ENCODE results near the gene PAOX.

Gene PAOX

DNA sequence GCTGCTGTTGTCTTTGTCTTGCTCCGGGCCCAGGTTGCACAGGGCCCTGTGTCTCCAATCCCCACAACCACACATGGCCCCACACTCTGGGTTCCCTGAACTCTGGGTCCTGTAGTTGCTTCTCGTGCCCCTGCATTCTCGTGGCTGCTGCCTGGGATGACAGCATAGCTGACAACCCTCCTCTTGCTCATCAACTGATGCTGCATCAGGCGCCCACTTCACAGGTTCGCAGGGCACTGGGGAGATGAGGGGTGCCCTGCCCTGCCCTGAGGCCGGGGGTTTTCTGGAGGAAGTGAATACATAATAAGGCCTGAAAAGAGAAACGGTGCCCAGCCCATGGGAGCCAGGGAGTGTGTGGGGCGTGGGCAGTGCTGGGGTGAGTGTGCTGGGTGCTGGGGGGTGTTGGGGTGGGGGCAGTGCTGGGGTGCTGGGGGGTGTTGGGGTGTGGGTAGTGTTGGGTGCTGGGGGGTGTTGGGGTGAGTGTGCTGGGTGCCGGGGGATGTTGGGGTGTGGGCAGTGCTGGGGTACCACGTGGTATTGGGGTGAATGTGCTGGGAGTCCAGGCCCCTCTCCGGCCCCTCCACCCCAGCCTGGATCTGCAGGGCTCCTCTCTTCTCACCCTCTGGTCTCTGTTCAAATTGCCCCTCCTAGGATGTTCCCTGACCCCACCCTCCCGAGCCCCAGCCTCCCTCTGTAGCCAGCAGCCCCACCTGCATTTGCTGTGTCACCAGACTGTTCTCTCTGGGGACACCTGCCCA lies 12.9 kb downstream of the PAOX start:
- peaks cover 65% of the 10 kb centered on the region for H3K4me1 ChIP-seq (ENCODE audit: insufficient read depth, low read length, poor library complexity, severe bottlenecking)
- H2AFZ ChIP-seq (ENCODE audit: low read length), result no peak overlapping the region
- H3K9me2 ChIP-seq (replicated peaks; ENCODE audit: low read depth, low read length), result no peaks in the 10 kb centered on the region
- peaks cover 14% of the 10 kb centered on the region for H4K20me1 ChIP-seq (ENCODE audit: insufficient read depth, low read length, poor library complexity, severe bottlenecking)
- no peak for TF ChIP-seq EZH2phosphoT487 (IDR thresholded peaks at IDR 0.05; ENCODE audit: borderline replicate concordance)
- TF ChIP-seq, protein P1, sequence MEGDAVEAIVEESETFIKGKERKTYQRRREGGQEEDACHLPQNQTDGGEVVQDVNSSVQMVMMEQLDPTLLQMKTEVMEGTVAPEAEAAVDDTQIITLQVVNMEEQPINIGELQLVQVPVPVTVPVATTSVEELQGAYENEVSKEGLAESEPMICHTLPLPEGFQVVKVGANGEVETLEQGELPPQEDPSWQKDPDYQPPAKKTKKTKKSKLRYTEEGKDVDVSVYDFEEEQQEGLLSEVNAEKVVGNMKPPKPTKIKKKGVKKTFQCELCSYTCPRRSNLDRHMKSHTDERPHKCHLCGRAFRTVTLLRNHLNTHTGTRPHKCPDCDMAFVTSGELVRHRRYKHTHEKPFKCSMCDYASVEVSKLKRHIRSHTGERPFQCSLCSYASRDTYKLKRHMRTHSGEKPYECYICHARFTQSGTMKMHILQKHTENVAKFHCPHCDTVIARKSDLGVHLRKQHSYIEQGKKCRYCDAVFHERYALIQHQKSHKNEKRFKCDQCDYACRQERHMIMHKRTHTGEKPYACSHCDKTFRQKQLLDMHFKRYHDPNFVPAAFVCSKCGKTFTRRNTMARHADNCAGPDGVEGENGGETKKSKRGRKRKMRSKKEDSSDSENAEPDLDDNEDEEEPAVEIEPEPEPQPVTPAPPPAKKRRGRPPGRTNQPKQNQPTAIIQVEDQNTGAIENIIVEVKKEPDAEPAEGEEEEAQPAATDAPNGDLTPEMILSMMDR (conservative IDR thresholded peaks at IDR 0.05; ENCODE audit: low read length), result no peak
- no peak overlapping the region for H3K9ac ChIP-seq (ENCODE audit: low read depth, low read length, poor library complexity, severe bottlenecking)
- no peaks in the 10 kb centered on the region for H3K27me3 ChIP-seq (ENCODE audit: insufficient read depth, low read length, poor library complexity, severe bottlenecking)
- H3K79me2 ChIP-seq (ENCODE audit: insufficient read depth, low read length), result peaks cover 26% of the 10 kb centered on the region
- no peaks in the 10 kb centered on the region for H3K9me3 ChIP-seq (ENCODE audit: insufficient read depth, low read depth, low read length)
- no peaks in the 10 kb centered on the region for H3K36me3 ChIP-seq (ENCODE audit: insufficient read depth, low read length)
- no peak overlapping the region for H3K4me2 ChIP-seq (ENCODE audit: low read depth, low read length, poor library complexity, severe bottlenecking)
- peaks cover 10% of the 10 kb centered on the region; the same call in 1 of the 2 replicates for H3F3A ChIP-seq (ENCODE audit: low read depth)
- no peak overlapping the region for H3K4me3 ChIP-seq (ENCODE audit: low read length, poor library complexity, severe bottlenecking)

DNA sequence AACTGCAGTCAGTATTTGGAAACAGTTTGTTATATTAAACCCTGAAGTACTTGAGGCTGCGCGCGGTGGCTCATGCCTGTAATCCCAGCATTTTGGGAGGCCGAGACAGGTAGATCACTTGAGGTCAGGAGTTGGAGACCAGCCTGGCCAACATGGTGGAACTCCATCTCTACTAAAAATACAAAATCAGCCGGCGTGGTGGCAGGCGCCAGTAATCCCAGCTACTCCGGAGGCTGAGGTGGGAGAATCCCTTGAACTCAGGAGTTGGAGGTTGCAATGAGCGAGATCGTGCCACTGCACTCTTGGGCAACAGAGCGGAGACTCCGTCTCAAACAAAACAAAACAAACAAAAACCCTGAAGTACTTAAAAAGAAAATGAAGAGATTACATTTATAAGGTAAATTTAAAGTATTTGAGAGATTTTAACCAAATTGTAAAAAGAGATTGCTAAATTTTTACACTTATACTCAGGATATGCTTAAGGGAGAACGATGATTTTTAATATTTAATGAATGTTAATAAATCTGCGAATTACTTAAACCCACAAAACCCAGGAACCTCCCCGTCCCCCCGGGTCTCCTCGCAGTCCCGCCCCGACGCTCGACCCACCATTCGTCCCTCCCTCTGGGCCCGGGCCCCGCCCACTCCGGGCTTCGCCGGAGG lies 14.5 kb downstream of the PAOX start:
- H3K9ac ChIP-seq (ENCODE audit: low read depth, low read length, poor library complexity, severe bottlenecking), result peak overlapping the region; percentile 99

GRCh38 chr10:133394064-133394663 lies 15.1 kb downstream of the PAOX start, which contains the start of gene MTG1:
MTG1 (plus strand) TSS chr10:133394157; CDS start chr10:133394221, 64 bp downstream.
- peaks cover 9% of the 10 kb centered on the region for H3K36me3 ChIP-seq (ENCODE audit: insufficient read depth, low read length)
- TF ChIP-seq, protein P1 (conservative IDR thresholded peaks at IDR 0.05; ENCODE audit: low read length), result no peak
- no peak for TF ChIP-seq EZH2phosphoT487 (IDR thresholded peaks at IDR 0.05; ENCODE audit: borderline replicate concordance)
- peak within 1 kb of the TSS; percentile 99 for H3K4me2 ChIP-seq (ENCODE audit: low read depth, low read length, poor library complexity, severe bottlenecking)
- H3K9ac ChIP-seq (ENCODE audit: low read depth, low read length, poor library complexity, severe bottlenecking), result peak within 1 kb of the TSS; percentile 99
- H3K27me3 ChIP-seq (ENCODE audit: insufficient read depth, low read length, poor library complexity, severe bottlenecking), result no peaks in the 10 kb centered on the region
- peaks cover 14% of the 10 kb centered on the region for H4K20me1 ChIP-seq (ENCODE audit: insufficient read depth, low read length, poor library complexity, severe bottlenecking)
- H3K79me2 ChIP-seq (ENCODE audit: insufficient read depth, low read length), result peaks cover 44% of the 10 kb centered on the region
- H3K9me2 ChIP-seq (replicated peaks; ENCODE audit: low read depth, low read length), result no peaks in the 10 kb centered on the region
- no peaks in the 10 kb centered on the region for H3K9me3 ChIP-seq (ENCODE audit: insufficient read depth, low read depth, low read length)
- H3K4me3 ChIP-seq (ENCODE audit: low read length, poor library complexity, severe bottlenecking), result peak within 1 kb of the TSS; percentile 100
- H2AFZ ChIP-seq (ENCODE audit: low read length), result peak within 1 kb of the TSS; percentile 87
- peaks cover 56% of the 10 kb centered on the region for H3K4me1 ChIP-seq (ENCODE audit: insufficient read depth, low read length, poor library complexity, severe bottlenecking)
- peaks cover 10% of the 10 kb centered on the region; the same call in 1 of the 2 replicates for H3F3A ChIP-seq (ENCODE audit: low read depth)

More for the DNA sequence above, 14.5 kb downstream of the PAOX start:
- H4K20me1 ChIP-seq (ENCODE audit: insufficient read depth, low read length, poor library complexity, severe bottlenecking), result peaks cover 14% of the 10 kb centered on the region
- H3K27me3 ChIP-seq (ENCODE audit: insufficient read depth, low read length, poor library complexity, severe bottlenecking), result no peaks in the 10 kb centered on the region
- H3K36me3 ChIP-seq (ENCODE audit: insufficient read depth, low read length), result peaks cover 3% of the 10 kb centered on the region
- H3K79me2 ChIP-seq (ENCODE audit: insufficient read depth, low read length), result peaks cover 39% of the 10 kb centered on the region
- no peaks in the 10 kb centered on the region for H3K9me3 ChIP-seq (ENCODE audit: insufficient read depth, low read depth, low read length)
- peak overlapping the region; percentile 99 for H3K4me2 ChIP-seq (ENCODE audit: low read depth, low read length, poor library complexity, severe bottlenecking)
- H3F3A ChIP-seq (ENCODE audit: low read depth), result peaks cover 10% of the 10 kb centered on the region; the same call in 1 of the 2 replicates
- H3K4me1 ChIP-seq (ENCODE audit: insufficient read depth, low read length, poor library complexity, severe bottlenecking), result peaks cover 59% of the 10 kb centered on the region
- TF ChIP-seq EZH2phosphoT487 (IDR thresholded peaks at IDR 0.05; ENCODE audit: borderline replicate concordance), result no peak
- TF ChIP-seq, protein P1 (conservative IDR thresholded peaks at IDR 0.05; ENCODE audit: low read length), result no peak
- peak overlapping the region; percentile 87 for H2AFZ ChIP-seq (ENCODE audit: low read length)
- peak overlapping the region; percentile 100 for H3K4me3 ChIP-seq (ENCODE audit: low read length, poor library complexity, severe bottlenecking)
- H3K9me2 ChIP-seq (replicated peaks; ENCODE audit: low read depth, low read length), result no peaks in the 10 kb centered on the region

All from Loucy (cell line).